ENCODE measurements around the gene ZNF782.
A peak's percentile ranks its signal among the peaks of the same experiment; 100 is the strongest.

The ZNF782 gene

DNA sequence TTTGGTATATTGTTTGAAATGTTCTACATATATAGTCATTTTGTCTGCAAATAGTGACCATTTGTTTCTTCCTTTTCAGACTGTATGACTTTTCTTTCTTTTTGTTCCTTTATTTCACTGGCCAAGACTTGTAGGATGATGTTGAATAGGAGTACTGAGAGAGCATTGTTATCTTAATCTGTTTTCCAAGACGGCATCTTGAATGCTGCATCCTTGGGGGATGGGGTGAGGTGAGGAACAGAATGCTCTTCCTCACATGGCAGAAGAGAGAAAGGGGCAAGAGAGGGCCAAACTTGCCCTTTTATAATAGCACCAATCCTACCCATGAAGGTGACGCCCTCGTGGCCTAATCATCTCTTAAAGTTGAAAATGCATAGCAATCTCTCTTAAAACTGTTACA, 72.8 kb downstream of the ZNF782 start:
- H3K27ac ChIP-seq, result no peak overlapping the region
- TF ChIP-seq, protein P1, sequence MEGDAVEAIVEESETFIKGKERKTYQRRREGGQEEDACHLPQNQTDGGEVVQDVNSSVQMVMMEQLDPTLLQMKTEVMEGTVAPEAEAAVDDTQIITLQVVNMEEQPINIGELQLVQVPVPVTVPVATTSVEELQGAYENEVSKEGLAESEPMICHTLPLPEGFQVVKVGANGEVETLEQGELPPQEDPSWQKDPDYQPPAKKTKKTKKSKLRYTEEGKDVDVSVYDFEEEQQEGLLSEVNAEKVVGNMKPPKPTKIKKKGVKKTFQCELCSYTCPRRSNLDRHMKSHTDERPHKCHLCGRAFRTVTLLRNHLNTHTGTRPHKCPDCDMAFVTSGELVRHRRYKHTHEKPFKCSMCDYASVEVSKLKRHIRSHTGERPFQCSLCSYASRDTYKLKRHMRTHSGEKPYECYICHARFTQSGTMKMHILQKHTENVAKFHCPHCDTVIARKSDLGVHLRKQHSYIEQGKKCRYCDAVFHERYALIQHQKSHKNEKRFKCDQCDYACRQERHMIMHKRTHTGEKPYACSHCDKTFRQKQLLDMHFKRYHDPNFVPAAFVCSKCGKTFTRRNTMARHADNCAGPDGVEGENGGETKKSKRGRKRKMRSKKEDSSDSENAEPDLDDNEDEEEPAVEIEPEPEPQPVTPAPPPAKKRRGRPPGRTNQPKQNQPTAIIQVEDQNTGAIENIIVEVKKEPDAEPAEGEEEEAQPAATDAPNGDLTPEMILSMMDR (conservative IDR thresholded peaks at IDR 0.05), result no peak
- TF ChIP-seq ZFX (IDR thresholded peaks at IDR 0.05), result no peak

DNA sequence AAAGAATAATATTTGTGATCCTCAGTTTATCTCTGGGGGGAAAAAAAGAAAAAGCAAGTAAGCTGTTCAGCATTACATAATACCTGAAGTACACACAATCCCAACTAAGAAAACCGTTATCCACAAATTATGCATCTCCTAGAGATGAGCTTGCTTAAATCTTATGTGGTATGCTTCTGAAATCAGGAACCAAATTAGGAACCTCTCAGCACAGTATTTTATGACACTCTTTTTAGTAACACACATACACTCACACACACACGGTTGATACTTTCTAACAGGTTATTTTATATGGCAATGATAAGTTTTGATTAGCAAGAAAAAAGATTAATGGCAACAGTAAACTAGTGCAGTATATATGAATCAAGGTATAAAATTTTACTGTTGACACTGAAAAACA, 75.2 kb downstream of the ZNF782 start:
- H3K27ac ChIP-seq, result no peak overlapping the region
- TF ChIP-seq ZFX (IDR thresholded peaks at IDR 0.05), result no peak
- TF ChIP-seq, protein P1 (conservative IDR thresholded peaks at IDR 0.05), result no peak

DNA sequence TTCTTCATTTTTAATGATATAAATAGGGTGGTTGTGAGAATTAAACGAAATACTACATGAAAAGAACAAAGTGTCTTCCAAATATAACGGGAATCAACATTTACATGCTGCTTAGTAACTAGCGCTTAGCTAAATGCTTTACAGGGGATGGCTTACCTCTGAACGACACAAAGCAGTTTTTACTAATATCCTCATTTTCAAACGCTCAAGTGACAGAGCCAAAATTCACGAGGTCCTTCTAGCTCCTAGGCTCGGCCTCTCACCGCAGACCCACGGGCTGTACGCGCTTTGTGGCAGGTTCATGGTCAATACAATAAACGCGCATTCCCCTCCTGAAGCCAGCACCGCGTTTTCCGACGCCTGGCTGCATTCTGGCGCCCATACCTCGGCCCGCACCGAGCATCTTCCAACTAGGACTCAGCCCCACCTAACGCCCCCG, 76.9 kb downstream of the ZNF782 start:
- peak overlapping the region; percentile 73 for H3K27ac ChIP-seq

DNA sequence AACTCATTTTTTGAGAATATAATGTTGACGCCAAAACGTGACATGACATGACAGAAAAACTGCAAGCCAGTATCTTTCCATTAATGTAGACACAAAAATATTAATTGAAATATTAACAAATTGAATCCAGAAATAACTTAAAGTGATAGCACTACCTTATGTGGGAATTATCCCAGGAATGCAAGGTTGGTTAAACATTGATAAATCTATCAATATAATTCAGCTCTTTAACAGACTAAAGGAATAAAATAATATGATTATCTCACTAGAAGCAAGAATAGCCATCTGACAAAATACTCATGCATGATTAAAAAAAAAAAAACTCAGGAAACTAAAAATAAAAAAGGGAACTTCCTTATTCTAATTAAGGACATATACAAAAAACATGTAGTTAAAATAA, 83.2 kb downstream of the ZNF782 start:
- H3K27ac ChIP-seq, result no peak overlapping the region
- no peak for TF ChIP-seq ZFX (IDR thresholded peaks at IDR 0.05)
- TF ChIP-seq, protein P1 (conservative IDR thresholded peaks at IDR 0.05), result no peak

More for the DNA sequence above, 76.9 kb downstream of the ZNF782 start:
- TF ChIP-seq ZFX (IDR thresholded peaks at IDR 0.05), result no peak
- TF ChIP-seq, protein P1 (conservative IDR thresholded peaks at IDR 0.05), result no peak

DNA sequence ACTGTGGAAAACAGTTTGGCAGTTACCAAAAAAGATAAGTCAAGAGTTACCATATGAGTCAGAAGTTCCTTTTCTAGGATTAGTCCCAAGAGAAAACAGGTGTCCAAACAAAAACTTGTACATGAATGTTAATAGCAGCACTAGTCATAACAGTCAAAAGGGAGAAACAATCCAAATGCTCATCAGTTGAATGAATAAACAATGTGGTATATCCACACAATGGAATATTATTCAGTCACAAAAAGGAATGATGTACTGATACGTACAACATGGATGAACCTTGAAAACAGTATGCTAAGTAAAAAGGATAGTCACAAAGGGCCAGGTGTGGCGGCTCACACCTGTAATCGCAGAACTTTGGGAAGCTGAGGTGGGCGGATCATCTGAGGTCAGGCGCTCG, 84.3 kb downstream of the ZNF782 start:
- H3K27ac ChIP-seq, result no peak overlapping the region
- TF ChIP-seq, protein P1 (conservative IDR thresholded peaks at IDR 0.05), result no peak
- no peak for TF ChIP-seq ZFX (IDR thresholded peaks at IDR 0.05)

All from C4-2B (cell line).